Adipocyte (in vitro differentiated cells): ENCODE measurements around the gene TEX101.
"Not testable (repeated sequence)": the region's sequence is repeated elsewhere in the genome, so short reads cannot be mapped to it uniquely, and the experiment has no call there.

Experiments
- DNase-seq: peaks from one replicate; pipeline ENCODE4 v3.0.0-alpha.2; 2015; ENCODE audit warnings: low read depth
- H3K27me3 ChIP-seq: replicated peaks from 2 replicates; pipeline ENCODE4 v1.7.0; 2013; ENCODE audit warnings: mild to moderate bottlenecking, low read length, moderate library complexity; ENCODE audit not compliant: control insufficient read depth, insufficient read depth
- H3K36me3 ChIP-seq: 2 replicates; pipeline ENCODE4 v1.7.0; 2013; ENCODE audit warnings: low read length, mild to moderate bottlenecking, moderate library complexity; ENCODE audit not compliant: control insufficient read depth, insufficient read depth, severe bottlenecking
- H3K4me1 ChIP-seq: 2 replicates; pipeline ENCODE4 v1.7.0; 2013; ENCODE audit warnings: mild to moderate bottlenecking, low read length, moderate library complexity; ENCODE audit not compliant: control insufficient read depth, insufficient read depth
- H3K4me3 ChIP-seq: 2 replicates; pipeline ENCODE4 v1.7.0; 2013; ENCODE audit warnings: mild to moderate bottlenecking, low read length, moderate library complexity
- H3K9ac ChIP-seq: 2 replicates; pipeline ENCODE4 v1.7.0; 2013; ENCODE audit warnings: mild to moderate bottlenecking, low read length, moderate library complexity
- H3K9me3 ChIP-seq: 2 replicates; pipeline ENCODE4 v1.7.0; 2013; ENCODE audit warnings: mild to moderate bottlenecking, low read length, moderate library complexity; ENCODE audit not compliant: control insufficient read depth

TEX101 gene

GRCh38 chr19:43414554-43414953 lies at the start of gene TEX101:
TEX101 (plus strand) TSS chr19:43414890; CDS start chr19:43415920, 1,030 bp downstream.
- DNase-seq: no peak
- Histone ChIP-seq H3K9me3 (no peaks in the 10 kb centered on the region), H3K36me3 (no peaks in the 10 kb centered on the region), H3K4me3 (no peak within 1 kb of the TSS), H3K27me3 (peaks cover 3% of the 10 kb centered on the region), H3K9ac (no peak within 1 kb of the TSS), H3K4me1 (peaks cover 4% of the 10 kb centered on the region)

DNA sequence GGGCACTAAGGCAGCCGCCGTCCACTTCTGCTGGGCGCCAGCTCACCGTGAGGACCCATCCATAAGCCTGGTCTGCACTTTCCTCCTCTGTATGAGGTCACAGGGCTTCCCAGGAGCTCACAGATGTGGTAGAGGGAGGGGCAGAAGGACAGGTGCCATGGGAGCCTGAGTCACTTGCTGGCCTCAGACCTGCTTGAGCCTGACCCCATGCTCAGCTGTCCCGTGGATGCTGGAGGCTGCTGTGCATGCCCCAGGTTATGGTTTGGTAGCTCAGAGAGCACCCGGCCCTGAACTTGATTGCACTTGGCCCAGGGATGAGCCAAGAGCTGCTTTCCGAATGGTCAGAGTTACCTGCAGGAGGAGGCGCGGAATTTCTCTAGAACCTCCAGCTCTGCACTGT lies 49.0 kb upstream of the TEX101 start:
- not testable (repeated sequence) for H3K36me3 ChIP-seq, H3K4me3 ChIP-seq, DNase-seq, H3K9me3 ChIP-seq, H3K27me3 ChIP-seq, H3K9ac ChIP-seq, H3K4me1 ChIP-seq

DNA sequence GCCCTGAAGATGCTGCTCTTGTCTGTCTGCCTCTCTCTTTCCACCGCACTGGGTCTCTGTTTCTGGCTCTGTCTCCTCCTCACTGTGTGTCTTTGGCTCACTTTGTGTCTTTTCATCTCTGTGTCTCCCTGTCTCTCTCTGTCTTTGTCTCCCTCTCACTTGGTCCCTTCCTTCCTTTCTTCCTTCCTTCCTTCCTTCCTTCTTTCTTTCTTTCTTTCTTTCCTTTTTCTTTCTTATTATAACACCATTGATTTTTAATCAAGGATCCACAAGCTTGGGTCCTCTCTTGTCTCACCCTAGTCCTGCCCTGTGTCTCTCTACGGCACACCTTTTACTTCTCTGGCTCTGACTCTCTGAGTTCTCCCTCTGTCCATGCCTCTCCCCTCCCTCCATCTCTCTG lies 46.9 kb upstream of the TEX101 start:
- no peak for DNase-seq
- H3K36me3 ChIP-seq: no peaks in the 10 kb centered on the region
- no peaks in the 10 kb centered on the region for H3K4me1 ChIP-seq
- H3K9ac ChIP-seq: no peak overlapping the region
- H3K4me3 ChIP-seq: no peak overlapping the region
- H3K27me3 ChIP-seq: no peaks in the 10 kb centered on the region
- no peaks in the 10 kb centered on the region for H3K9me3 ChIP-seq

DNA sequence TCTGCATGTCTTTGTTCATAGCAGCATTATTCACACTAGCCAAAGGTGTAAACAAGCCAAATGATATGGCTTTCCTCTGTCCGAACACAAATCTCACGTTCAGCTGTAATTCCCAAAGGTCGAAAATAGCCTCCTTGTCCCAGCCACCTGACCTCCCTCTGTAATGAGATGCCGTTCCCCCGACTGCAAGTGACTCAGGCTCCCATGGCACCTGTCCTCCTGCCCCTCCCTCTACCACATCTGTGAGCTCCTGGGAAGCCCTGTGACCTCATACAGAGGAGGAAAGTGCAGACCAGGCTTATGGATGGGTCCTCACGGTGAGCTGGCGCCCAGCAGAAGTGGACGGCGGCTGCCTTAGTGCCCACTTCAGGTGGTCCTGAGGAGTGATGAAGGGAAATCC lies 45.8 kb upstream of the TEX101 start:
- H3K9ac ChIP-seq, H3K36me3 ChIP-seq, DNase-seq, H3K27me3 ChIP-seq, H3K4me1 ChIP-seq, H3K9me3 ChIP-seq, H3K4me3 ChIP-seq: not testable (repeated sequence)

DNA sequence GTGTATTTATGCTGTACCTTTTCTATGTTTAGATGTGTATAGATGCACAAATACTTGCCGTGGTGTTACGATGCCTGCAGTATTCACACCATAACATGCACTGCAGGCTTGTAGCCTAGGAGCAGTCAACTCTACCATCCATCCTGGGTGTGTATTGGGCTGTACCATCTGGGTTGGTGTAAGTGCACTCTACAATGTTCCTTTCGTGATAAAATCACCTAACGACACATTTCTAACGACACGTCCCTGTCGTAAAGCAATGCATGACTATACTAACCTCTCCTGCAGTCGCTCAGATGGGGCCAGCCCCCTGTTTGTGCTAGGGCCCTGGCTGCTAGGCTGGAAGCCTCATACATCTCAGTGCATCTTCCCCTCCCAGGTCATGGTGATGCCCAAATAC lies 42.8 kb upstream of the TEX101 start:
- Histone ChIP-seq H3K36me3 (no peaks in the 10 kb centered on the region), H3K4me1 (no peaks in the 10 kb centered on the region), H3K9me3 (no peaks in the 10 kb centered on the region), H3K4me3 (no peak overlapping the region), H3K9ac (no peak overlapping the region), H3K27me3 (no peaks in the 10 kb centered on the region)
- no peak for DNase-seq

GRCh38 chr19:43372462-43372861 lies 42.2 kb upstream of the TEX101 start:
- no peaks in the 10 kb centered on the region for H3K9me3 ChIP-seq
- no peaks in the 10 kb centered on the region for H3K27me3 ChIP-seq
- DNase-seq: no peak
- no peak overlapping the region for H3K9ac ChIP-seq
- no peaks in the 10 kb centered on the region for H3K4me1 ChIP-seq
- H3K4me3 ChIP-seq: no peak overlapping the region
- no peaks in the 10 kb centered on the region for H3K36me3 ChIP-seq

DNA sequence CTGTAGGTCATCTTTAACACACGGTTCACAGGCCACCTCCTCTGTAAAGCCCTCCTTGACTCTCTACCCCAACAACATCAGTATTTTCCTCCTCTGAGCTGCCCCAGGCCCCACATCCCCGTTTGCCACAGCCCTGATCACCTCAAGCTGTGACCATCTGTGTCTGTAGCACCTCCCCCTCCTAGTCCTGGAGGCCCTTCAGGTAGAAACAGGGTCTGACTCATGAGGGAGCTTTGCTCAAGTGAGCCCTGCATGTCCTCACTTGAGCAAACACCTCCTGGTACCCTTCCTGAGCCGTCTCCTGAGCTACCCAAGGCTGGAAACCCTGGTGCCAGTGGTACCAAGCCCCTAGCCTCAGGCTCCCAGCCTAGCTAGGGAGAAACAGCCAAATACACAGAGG lies 37.1 kb upstream of the TEX101 start:
- not testable (repeated sequence) for H3K36me3 ChIP-seq, H3K4me3 ChIP-seq, H3K27me3 ChIP-seq, H3K9ac ChIP-seq, H3K4me1 ChIP-seq, DNase-seq, H3K9me3 ChIP-seq

GRCh38 chr19:43380008-43380407 lies 34.7 kb upstream of the TEX101 start:
- H3K4me1 ChIP-seq: no peaks in the 10 kb centered on the region

GRCh38 chr19:43380771-43381386 lies 33.8 kb upstream of the TEX101 start:
- Histone ChIP-seq H3K27me3 (peaks cover 7% of the 10 kb centered on the region), H3K9me3 (no peaks in the 10 kb centered on the region), H3K9ac (no peak overlapping the region), H3K36me3 (no peaks in the 10 kb centered on the region), H3K4me3 (no peak overlapping the region), H3K4me1 (no peaks in the 10 kb centered on the region)
- DNase-seq: no peak

More at GRCh38 chr19:43380008-43380407, 34.7 kb upstream of the TEX101 start:
- DNase-seq: no peak
- no peak overlapping the region for H3K4me3 ChIP-seq
- H3K9me3 ChIP-seq: no peaks in the 10 kb centered on the region
- peaks cover 7% of the 10 kb centered on the region for H3K27me3 ChIP-seq
- no peak overlapping the region for H3K9ac ChIP-seq
- no peaks in the 10 kb centered on the region for H3K36me3 ChIP-seq

DNA sequence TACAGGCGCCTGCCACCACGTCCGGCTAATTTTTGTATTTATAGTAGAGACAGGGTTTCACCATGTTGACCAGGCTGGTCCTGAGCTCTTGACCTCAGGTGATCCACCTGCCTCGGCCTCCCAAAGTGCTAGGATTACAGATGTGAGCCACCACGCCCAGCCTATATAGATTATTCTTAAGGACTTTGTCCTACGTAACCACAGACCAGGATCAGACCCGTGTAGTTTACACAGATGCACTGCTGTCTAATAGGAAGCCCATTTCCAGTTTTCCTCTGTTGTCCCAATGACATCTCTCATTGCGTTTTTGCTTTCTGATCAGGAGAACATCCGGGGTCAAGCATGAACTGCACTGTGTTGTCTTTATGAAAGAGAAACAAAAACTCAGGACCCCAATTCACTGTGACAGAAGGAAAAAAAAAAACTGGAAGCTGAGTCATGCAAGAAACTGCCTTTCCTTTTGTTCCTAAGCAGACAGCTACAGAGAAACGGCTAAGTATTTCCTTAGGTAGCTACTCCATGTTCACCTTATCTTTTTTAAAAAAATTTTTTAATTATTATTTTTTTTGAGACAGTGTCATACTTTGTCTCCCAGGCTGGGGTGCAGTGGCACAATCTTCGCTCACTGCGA lies 32.0 kb upstream of the TEX101 start:
- not testable (repeated sequence) for H3K4me3 ChIP-seq, H3K4me1 ChIP-seq, H3K36me3 ChIP-seq, H3K9ac ChIP-seq, H3K27me3 ChIP-seq, DNase-seq, H3K9me3 ChIP-seq

GRCh38 chr19:43383254-43383653 lies 31.4 kb upstream of the TEX101 start:
- H3K4me1 ChIP-seq, H3K9ac ChIP-seq, H3K27me3 ChIP-seq, H3K36me3 ChIP-seq, H3K4me3 ChIP-seq, DNase-seq, H3K9me3 ChIP-seq: not testable (repeated sequence)

GRCh38 chr19:43383759-43384158 lies 30.9 kb upstream of the TEX101 start:
- DNase-seq: not testable (repeated sequence)

More at GRCh38 chr19:43383759-43384158, 30.9 kb upstream of the TEX101 start:
- not testable (repeated sequence) for H3K27me3 ChIP-seq, H3K36me3 ChIP-seq, H3K4me3 ChIP-seq, H3K9me3 ChIP-seq, H3K4me1 ChIP-seq, H3K9ac ChIP-seq
